GM12801 (cell line): Measurements from ENCODE around the gene RRP15.

ENCODE experiments used
- CTCF ChIP-seq: IDR thresholded peaks from one replicate; pipeline ENCODE4 v1.5.1; 2011; ENCODE audit warnings: control low read depth; ENCODE audit not compliant: insufficient read length; ENCODE audit errors: extremely low read depth

The RRP15 gene

DNA sequence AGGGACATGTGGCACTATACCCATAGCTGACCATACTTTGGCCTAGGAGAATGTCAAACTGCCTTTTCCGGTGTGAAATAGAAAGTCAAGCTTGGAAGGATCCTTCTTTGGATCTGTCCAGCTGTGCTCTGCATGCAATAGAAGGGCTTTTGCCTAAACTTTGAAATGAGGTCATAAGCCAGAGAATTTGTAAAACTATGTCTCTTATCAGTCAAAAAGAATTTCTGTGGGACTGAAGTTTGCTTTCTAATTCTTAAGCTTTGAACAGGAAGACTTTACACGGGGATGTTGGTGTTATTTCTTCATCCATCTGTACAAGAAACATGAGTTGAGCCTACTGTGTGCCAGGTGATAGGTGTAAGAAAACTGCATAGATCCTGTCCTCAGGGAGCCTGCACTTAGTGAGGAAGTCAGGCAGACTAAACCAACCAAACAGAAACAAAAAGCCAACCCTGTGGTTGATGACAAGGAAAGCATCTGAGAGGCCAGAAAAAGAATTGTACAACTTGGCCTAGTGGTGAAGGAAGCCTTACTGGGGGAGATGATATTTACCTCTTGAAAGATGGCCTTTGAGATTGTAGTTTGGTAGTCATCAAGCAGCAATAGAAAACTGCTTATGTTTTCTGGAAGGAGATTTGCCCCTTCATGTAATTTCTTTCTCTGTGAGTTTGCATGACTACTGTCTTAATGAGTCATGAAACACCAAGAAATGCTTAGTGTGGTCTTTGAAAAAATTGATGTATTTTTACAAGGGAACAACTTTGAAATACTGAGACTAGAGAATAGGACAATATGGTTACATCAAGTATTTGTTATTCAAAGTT lies 84.8 kb downstream of the RRP15 start:
- no peak for TF ChIP-seq CTCF

DNA sequence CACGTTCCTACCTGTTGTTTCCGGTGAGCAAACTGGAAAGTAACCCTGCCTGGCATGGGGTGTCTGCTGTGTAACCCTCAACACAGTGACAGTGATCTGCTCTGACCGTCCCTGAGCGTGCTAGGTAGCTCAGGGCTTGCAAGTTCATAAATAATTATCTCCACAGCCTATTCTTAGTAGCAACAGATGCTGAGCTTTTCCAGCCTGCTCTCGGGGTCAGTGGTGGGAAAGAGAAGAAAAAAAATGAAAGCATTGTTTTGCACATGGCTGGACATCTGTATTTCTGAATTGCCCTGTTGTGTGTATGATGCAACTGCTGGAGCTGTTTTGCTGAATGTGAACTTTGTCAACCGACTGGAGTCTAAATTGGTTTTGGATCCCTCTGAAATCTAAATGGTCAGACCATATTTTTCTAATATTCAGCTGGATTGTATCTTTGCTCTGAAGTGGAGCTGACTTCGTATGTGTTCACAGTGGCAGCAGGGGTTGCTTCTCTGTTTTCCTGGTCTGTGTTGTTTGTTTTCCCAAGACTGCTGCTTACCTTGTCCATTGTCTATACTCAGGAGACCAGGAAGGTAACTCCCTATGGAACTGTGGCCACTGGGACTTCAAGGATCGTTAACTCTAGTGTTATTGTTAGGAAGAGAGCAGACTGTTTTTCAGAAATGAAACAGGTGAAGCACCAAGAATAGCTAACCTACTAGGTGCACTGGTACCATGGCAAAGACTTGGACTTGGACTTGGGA lies 87.0 kb downstream of the RRP15 start:
- no peak for TF ChIP-seq CTCF

DNA sequence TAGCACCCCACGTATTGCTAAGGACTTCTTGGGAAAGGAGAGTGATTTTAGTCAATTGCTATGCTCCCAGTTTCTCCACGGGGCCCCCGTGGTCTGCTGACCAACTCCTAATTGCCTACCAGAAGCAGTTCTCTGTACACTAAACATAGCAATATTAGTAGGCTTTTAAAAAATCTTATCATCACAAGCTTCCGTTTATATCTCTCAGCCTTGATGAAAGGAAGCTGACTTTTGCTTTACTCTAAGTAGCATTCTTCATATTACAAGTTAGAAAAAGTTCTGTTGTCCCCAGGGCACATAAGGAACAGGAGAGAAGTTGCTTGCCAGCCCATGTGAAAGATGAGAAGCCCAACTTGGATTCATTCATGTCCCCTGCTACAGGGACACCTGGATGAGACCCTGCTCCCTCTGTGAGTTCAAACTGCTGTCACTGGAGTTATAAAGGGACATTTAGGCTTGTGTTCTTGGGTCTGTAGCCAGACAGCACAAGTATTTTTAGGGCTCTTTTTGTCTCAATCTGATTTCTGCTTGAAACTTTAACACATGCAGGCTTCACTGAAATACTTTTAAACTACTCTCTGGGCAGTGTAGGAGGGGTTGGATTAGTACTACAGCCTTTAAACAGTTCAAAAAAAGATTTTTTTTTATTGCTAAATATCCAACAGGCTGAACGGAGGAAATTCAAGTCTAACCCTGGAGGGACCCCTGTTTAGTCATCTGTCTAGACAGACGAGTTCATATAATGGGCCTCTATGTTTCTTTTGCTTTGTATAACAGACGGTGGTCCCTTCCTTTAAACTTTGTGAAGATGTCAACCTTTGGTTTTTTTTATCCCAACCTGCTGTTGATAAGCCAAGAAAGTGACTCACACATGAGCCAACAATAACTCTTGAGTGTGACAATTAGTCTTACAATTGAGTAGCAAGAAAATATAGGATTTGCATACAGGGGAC lies 89.6 kb downstream of the RRP15 start:
- TF ChIP-seq CTCF, result no peak

DNA sequence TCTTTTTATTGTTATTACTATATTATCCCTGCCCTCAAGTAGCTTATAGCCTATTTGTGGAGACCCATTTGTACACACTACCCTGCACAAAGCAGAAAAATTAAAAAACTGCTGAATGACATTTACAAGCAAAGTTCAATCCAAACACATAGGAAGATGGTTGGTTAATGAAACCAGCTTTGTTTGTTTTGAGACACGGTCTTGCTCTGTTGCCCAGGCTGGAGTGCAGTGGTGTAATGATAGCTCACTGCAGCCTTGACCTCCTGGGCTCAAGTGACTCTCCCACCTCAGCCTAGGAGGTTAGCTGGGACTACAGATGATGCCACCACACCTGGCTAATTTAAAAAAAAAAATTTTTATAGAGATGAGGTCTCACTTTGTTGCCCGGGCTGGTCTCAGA lies 91.6 kb downstream of the RRP15 start:
- no peak for TF ChIP-seq CTCF

DNA sequence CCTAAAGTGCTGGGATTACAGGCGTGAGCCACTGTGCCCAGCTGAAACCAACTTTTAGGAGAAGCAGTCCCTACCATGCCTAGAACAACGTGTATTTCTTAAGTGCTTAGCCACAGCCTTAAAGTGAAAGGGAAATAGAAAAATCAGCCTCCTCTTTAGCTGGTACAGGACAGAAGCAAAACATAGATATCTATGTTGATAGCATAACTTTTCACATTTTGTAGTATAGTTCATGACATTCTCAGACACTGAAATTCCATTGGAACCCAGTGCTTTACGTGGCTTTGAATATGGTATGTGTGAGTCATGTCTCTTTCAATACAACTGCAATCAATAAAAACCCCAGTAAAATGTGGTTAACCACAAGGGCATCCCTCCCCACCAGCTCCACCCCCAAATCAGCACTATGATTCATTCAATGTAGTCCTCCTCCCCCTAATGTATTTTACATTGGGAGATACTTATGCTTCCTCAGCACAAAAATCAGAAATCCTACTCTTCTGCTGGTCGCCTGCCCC lies 92.1 kb downstream of the RRP15 start:
- TF ChIP-seq CTCF, result no peak

DNA sequence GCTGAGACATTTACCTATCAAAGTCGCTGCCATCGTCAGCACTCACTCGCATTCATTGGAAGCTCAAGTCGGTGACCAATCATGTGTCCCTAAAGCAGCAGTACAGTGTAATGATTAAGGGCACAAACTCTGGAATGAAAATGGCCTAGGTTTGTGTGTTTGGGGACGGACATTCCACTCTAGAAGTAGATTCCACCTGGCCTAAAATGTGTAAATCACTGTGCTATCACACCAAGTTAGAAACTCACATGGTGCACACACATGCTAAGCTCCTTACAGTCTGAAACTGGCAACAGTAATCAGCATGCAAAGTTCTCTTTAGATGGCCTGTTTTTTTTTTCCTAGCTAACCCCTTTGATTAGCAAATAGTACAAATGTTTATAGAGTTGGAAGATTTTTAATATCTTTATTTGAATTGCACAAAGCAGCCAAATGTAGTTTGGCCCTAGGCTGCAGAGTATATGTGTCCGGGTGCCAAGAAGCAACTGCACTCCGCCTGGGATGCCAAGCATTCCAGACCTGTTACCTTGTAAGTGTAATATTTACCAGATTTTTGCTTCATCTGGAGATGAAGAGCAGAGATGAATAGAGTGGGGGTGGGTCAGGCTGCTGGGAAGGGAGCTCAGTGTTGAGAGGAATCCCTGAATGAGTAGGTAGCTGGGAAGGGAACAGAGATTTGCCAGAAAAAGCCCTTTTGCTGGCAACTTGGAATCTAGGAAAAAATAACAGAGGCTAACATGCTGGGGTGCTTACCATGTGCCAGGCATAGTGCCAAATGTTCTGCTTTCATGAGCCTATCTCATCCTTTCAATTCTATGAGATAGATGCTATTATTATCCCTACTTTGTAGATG lies 95.3 kb downstream of the RRP15 start:
- TF ChIP-seq CTCF, result no peak
